Measurements from ENCODE around the gene NOS1AP. TPM values are rescaled to one million over a fixed set of nuclear protein-coding genes. Genes with fewer than 3 reads are reported as not detected.

The NOS1AP gene
- total RNA-seq, 4 donors from 2014 or later, result 1.9 to 5.4 (median 3.1) TPM

DNA sequence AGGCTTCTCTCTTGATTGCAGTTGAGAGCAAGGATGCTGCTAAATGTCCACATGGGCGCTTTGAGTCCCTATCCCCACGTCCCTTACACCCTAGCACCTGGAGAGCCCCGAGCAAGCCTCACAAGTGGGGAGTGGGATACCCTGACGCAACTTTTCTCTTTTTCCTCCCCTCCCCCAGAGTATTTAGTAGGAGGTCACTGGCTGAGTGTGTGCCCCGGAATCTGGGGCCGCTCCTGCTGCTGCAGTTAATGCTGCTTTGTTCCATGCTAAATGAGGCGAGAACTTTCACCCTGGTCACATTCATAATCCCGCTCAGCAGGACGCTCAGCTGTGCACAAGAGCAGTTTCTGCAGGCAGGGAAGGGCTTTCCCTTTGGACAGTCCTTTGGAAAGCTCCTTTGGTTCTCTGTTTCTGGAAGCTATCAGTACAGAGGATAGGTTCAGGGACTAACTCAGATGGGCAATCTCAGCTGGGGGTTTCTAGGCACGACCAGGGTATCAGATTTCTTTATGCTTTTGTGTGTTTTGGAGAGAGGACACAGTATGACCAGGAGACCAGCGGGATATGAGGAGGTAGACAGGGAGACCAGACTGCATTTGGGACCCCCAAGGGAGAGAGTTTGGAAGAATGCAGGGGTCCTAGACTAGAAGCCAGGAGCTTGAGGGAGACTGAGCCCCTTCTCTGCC, 75.9 kb downstream of the NOS1AP start:
- no peak for DNase-seq (ENCODE audit: low spot score)
- no peak for ATAC-seq (ENCODE audit: low FRiP score)
- TF ChIP-seq, protein P1, sequence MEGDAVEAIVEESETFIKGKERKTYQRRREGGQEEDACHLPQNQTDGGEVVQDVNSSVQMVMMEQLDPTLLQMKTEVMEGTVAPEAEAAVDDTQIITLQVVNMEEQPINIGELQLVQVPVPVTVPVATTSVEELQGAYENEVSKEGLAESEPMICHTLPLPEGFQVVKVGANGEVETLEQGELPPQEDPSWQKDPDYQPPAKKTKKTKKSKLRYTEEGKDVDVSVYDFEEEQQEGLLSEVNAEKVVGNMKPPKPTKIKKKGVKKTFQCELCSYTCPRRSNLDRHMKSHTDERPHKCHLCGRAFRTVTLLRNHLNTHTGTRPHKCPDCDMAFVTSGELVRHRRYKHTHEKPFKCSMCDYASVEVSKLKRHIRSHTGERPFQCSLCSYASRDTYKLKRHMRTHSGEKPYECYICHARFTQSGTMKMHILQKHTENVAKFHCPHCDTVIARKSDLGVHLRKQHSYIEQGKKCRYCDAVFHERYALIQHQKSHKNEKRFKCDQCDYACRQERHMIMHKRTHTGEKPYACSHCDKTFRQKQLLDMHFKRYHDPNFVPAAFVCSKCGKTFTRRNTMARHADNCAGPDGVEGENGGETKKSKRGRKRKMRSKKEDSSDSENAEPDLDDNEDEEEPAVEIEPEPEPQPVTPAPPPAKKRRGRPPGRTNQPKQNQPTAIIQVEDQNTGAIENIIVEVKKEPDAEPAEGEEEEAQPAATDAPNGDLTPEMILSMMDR (IDR thresholded peaks at IDR 0.05), result no peak

DNA sequence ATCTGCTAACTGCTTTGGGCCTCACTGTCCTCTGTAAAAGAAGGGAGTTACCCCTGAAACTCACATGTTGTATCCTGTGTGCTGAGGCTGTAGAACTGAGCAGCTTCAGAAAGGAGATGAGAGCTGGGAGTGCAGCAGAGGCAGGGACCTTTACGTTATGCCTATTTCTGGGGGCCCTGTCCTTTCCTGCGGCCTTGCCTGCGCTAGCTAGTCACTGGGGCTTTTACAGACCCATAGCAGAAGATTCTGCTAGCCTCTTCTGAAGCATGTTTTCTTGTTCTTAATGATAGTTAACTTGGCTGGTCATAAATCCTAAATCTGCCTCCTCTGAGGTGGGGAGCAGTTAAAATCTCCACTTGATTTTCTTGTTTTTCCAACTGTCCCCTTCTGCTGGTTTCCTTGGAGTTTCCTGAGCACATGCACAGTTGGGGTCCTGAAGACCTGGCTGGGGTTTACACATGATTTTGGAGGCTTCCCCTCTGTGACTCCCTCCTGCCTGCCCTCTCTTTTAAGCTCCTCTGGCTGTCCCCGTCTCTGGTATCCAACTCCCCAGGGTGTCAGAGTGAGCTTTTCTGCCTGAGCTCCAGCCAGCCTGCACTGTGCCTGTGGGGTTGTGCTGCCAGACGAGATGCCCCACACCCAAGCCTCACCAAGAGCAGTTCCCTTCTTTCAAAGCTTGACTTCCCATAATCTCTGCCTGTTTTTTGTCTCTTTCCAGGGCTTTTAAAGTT, 76.6 kb downstream of the NOS1AP start:
- ATAC-seq (ENCODE audit: low FRiP score) (no peak), DNase-seq (ENCODE audit: low spot score) (no peak)
- TF ChIP-seq, protein P1 (IDR thresholded peaks at IDR 0.05), result no peak

- TF ChIP-seq, protein P1 (IDR thresholded peaks at IDR 0.05), result no peak
- DNase-seq (ENCODE audit: low spot score) (no peak), ATAC-seq (ENCODE audit: low FRiP score) (no peak)
Observed at GRCh38 chr1:162147760-162148159, 78.3 kb downstream of the NOS1AP start.

- DNase-seq (ENCODE audit: low spot score) (no peak), ATAC-seq (ENCODE audit: low FRiP score) (no peak)
- TF ChIP-seq, protein P1 (IDR thresholded peaks at IDR 0.05), result no peak
Observed at GRCh38 chr1:162150112-162150511, 80.6 kb downstream of the NOS1AP start.

- TF ChIP-seq, protein P1 (IDR thresholded peaks at IDR 0.05), result no peak
- DNase-seq (ENCODE audit: low spot score) (no peak), ATAC-seq (ENCODE audit: low FRiP score) (peak; percentile 44)
Observed at GRCh38 chr1:162151900-162152829, 82.7 kb downstream of the NOS1AP start.

DNA sequence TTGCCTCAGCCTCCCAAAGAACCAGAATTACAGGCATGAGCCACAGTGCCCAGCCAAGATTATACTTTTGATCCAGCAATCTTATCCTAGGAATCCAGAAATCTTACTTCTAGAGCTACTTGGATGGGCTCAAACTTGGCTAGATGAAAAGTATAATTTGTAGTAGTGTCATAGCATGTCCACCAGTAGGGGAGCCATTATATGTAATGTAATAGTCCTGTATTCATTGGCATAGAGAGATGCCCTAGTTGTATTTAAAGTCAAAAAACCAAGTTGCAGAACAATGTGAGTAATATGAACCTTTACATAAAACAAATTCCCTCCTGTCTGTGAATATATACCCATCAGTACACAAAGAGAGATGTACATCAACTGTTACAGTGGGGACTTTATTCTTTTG, 83.9 kb downstream of the NOS1AP start:
- DNase-seq (ENCODE audit: low spot score) (no peak), ATAC-seq (ENCODE audit: low FRiP score) (no peak)
- TF ChIP-seq, protein P1 (IDR thresholded peaks at IDR 0.05), result no peak
